ENCODE measurements around the gene CBY3.
A peak's percentile ranks its signal among the peaks of the same experiment; 100 is the strongest.
"Not testable (repeated sequence)": the region's sequence is repeated elsewhere in the genome, so short reads cannot be mapped to it uniquely, and the experiment has no call there.

The CBY3 gene

GRCh38 chr5:179668391-179668790 is 12.4 kb downstream of the CBY3 start:
- DNase-seq (ENCODE audit: low read depth): no peak
- TF ChIP-seq, protein P1, sequence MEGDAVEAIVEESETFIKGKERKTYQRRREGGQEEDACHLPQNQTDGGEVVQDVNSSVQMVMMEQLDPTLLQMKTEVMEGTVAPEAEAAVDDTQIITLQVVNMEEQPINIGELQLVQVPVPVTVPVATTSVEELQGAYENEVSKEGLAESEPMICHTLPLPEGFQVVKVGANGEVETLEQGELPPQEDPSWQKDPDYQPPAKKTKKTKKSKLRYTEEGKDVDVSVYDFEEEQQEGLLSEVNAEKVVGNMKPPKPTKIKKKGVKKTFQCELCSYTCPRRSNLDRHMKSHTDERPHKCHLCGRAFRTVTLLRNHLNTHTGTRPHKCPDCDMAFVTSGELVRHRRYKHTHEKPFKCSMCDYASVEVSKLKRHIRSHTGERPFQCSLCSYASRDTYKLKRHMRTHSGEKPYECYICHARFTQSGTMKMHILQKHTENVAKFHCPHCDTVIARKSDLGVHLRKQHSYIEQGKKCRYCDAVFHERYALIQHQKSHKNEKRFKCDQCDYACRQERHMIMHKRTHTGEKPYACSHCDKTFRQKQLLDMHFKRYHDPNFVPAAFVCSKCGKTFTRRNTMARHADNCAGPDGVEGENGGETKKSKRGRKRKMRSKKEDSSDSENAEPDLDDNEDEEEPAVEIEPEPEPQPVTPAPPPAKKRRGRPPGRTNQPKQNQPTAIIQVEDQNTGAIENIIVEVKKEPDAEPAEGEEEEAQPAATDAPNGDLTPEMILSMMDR (IDR thresholded peaks at IDR 0.05; ENCODE audit: low read depth, low read length, missing control alignments): peak; percentile 99

DNA sequence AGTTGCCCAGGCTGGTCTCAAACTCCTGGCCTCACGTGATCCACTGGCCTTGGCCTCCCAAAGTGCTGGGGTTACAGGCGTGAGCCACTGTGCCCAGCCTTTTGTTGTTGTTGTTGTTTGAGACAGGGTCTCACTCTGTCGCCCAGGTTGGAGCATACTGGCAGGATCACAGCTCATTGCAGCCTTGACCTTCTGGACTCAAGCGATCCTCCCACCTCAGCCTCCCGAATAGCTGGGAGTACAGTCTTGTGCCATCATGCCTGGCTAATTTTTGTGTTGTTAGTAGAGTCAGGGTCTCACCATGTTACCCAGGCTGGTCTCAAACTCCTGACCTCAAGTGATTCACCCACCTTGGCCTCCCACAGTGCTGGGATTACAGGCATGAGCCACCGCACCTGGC is 19.2 kb downstream of the CBY3 start:
- DNase-seq (ENCODE audit: low read depth); H3K4me3 ChIP-seq (ENCODE audit: low read depth, low read length): not testable (repeated sequence)

More at GRCh38 chr5:179668391-179668790, 12.4 kb downstream of the CBY3 start:
- H3K4me3 ChIP-seq (ENCODE audit: low read depth, low read length): no peak overlapping the region

DNA sequence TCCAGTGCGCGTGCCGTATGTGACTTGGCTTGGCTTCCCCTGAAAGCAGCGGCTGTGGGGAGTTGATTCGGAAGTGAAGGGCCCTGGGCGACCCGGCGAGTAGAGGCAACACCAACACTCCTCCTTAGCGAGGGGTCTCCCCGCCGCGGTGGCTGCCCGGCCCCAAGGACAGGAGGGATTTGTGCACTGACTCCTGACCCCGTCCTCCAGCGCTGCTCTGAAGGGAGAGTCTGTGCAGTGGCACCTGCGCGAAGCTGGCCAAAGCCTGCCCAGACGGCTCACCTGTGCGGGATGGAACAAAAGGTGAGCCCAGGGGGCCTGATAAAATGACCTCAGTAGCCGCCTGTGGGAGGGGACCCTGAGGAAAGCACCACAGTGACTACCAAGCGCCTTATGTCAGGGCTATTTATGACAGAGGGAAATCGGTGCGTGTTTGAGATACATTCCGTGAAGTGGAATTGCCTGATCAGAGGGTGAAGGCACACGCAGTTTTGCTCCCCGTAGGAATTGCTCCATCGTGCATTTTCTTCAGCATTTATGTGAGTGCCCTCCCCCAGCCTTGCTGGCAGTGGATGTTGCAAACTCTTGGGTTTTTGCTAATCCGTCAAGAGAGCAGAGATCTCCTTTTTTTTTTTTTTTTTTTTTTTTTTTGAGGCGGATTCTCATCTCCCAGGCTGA is 22.5 kb downstream of the CBY3 start:
- peak overlapping the region; percentile 51 for H3K4me3 ChIP-seq (ENCODE audit: low read depth, low read length)
- DNase-seq (ENCODE audit: low read depth): not testable (repeated sequence)

DNA sequence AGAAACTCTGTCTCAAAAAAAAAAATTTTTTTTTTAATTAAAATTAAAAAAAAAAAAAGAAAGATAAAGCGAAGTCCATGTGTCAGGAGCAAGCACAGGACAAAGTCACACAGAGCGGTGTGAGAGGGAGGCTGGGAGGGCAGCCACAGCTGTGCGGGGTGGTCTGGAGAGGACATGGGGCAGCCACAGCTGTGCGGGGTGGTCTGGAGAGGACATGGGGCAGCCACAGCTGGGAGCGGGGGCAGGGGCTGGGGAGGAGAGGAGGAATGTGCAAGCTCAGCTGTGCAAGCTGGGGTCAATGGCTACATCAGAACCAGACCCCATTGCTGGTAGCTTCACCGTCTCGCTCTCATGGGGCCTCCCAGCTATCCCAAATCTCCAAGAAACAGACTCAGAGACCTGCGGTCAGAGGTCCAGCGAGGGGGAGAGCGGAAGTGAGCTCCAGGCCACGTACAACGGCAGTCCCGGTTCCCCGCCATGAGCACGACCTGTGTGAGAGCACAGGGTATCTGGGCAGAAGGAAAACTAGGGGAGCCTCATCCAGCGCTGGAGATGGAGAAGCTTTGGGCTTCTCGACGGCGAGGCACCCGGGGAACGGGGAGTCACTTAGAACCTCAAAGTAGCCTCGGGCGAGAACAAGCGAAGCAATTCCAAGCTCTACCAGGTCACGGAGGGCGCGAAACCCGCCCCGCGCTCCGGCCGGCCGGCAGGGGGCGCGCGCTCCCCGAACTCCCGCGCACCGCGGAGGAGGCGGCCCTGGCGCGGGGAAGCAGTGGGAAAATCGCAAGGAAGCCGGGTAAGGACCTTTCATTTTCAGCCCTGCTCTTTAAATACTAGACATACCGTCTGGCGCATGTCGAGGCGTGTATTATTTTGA is 23.3 kb downstream of the CBY3 start:
- not testable (repeated sequence) for DNase-seq (ENCODE audit: low read depth); H3K4me3 ChIP-seq (ENCODE audit: low read depth, low read length)

DNA sequence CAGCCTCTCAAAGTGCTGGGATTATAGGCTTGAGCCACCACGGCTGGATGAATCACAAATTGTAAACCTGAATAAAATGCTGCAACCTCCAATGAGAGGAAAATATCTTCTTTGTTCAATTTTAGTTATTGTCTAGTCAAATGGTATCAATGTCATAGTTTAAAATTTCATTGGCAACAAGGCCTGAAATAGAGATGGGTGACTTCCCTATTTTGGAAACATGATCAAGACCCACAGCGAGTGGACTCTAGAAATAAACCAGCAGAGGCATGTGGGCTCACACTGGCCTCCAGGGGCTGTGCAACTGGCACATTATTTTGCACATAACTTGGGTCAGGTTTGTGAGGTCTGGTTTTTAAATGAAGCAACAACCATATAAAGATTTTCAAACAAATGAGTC is 27.7 kb downstream of the CBY3 start:
- H3K4me3 ChIP-seq (ENCODE audit: low read depth, low read length); DNase-seq (ENCODE audit: low read depth): not testable (repeated sequence)

DNA sequence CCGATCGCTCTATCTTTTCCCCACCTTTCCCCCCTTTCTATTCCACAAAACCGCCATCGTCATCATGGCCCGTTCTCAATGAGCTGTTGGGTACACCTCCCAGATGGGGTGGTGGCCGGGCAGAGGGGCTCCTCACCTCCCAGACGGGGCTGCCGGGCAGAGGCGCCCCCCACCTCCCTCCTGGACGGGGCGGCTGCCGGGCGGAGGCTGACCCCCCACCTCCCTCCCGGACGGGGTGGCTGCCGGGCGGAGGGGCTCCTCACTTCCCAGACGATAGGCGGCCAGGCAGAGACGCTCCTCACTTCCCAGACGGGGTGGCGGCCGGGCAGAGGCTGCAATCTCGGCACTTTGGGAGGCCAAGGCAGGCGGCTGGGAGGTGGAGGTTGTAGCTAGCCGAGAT is 30.6 kb downstream of the CBY3 start:
- DNase-seq (ENCODE audit: low read depth); H3K4me3 ChIP-seq (ENCODE audit: low read depth, low read length): not testable (repeated sequence)

DNA sequence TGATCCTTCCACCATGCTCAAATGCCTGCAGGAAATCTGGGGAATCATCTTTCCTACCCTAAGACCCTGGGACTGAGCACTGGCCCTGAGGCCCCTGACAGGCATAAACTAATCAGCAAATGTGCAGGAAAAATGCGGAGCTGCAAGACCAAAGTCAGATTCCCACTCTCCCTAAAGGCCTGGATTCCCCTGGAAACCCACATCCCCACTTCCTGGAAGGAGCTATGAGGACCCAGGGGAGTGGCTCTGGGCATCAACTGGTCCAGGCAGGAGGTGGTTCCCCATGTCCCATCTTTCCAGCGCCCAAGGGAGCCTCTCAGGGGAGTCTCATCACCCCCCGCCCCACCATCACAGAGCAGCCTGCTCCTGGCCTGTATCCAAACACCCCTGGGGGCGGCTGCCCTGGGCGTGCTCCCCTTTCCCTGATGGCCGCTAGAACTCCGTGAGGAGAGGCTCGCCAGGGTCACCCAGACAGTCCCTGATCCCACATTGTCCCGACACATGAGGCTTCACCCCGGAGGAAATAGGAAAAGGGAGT is 31.6 kb downstream of the CBY3 start:
- not testable (repeated sequence) for DNase-seq (ENCODE audit: low read depth); H3K4me3 ChIP-seq (ENCODE audit: low read depth, low read length)

- DNase-seq (ENCODE audit: low read depth): no peak
- TF ChIP-seq, protein P1 (IDR thresholded peaks at IDR 0.05; ENCODE audit: low read depth, low read length, missing control alignments): no peak
- H3K4me3 ChIP-seq (ENCODE audit: low read depth, low read length): no peak overlapping the region
Measured at GRCh38 chr5:179648410-179648809, 32.4 kb downstream of the CBY3 start.

GRCh38 chr5:179644766-179645165 is 36.1 kb downstream of the CBY3 start:
- DNase-seq (ENCODE audit: low read depth); H3K4me3 ChIP-seq (ENCODE audit: low read depth, low read length): not testable (repeated sequence)

- H3K4me3 ChIP-seq (ENCODE audit: low read depth, low read length); DNase-seq (ENCODE audit: low read depth): not testable (repeated sequence)
Measured at GRCh38 chr5:179643141-179643920, 37.5 kb downstream of the CBY3 start.

DNA sequence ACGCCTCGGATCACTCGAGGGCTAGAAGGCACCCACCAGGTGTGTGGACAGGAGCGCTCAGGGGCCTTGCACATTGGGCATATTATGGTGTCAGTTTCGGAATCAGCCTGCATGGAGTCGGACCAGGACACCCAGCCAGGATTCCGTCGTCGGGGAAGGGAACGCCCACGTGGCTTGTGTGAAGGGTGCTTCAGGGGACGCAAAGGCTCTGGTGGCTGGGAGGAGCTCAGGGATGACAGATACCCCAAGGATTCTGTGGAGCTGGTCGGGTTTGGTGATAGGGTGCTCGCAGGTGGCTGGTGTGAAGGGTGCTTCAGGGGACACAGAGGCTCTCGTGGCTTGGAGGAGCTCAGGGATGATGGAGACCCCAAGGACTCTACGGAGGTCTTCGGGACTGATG is 38.2 kb downstream of the CBY3 start:
- H3K4me3 ChIP-seq (ENCODE audit: low read depth, low read length); DNase-seq (ENCODE audit: low read depth): not testable (repeated sequence)

DNA sequence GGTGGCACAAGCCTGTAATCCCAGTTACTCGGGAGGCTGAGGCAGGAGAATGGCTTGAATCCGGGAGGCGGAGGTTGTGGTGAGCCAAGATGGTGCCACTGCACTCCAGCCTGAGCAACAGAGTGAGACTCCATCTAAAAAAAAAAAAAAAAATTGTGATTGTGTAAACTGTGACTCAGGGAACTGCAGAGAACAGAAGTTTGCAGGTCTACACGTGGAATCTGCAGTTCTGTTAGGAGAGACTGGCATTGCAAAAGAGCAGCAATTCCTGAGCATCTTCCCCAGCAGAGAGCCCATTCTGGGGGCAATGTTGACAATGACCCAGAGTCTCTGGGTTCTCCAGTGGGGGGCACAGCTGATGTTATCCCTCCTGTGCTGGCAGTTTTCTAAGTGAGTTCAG is 39.1 kb downstream of the CBY3 start:
- not testable (repeated sequence) for H3K4me3 ChIP-seq (ENCODE audit: low read depth, low read length); DNase-seq (ENCODE audit: low read depth)

- not testable (repeated sequence) for H3K4me3 ChIP-seq (ENCODE audit: low read depth, low read length); DNase-seq (ENCODE audit: low read depth)
Measured at GRCh38 chr5:179639296-179639695, 41.5 kb downstream of the CBY3 start.

DNA sequence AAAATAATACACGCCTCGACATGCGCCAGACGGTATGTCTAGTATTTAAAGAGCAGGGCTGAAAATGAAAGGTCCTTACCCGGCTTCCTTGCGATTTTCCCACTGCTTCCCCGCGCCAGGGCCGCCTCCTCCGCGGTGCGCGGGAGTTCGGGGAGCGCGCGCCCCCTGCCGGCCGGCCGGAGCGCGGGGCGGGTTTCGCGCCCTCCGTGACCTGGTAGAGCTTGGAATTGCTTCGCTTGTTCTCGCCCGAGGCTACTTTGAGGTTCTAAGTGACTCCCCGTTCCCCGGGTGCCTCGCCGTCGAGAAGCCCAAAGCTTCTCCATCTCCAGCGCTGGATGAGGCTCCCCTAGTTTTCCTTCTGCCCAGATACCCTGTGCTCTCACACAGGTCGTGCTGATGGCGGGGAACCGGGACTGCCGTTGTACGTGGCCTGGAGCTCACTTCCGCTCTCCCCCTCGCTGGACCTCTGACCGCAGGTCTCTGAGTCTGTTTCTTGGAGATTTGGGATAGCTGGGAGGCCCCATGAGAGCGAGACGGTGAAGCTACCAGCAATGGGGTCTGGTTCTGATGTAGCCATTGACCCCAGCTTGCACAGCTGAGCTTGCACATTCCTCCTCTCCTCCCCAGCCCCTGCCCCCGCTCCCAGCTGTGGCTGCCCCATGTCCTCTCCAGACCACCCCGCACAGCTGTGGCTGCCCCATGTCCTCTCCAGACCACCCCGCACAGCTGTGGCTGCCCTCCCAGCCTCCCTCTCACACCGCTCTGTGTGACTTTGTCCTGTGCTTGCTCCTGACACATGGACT is 46.3 kb downstream of the CBY3 start:
- H3K4me3 ChIP-seq (ENCODE audit: low read depth, low read length); DNase-seq (ENCODE audit: low read depth): not testable (repeated sequence)
